GM18861 (cell line): ENCODE data around the gene TST.
A peak's percentile ranks its signal among the peaks of the same experiment; 100 is the strongest.

Experiments
- ATAC-seq: cut with Tn5 transposase; IDR thresholded peaks from one replicate; pipeline ENCODE4 v1.9.1; 2021; ENCODE audit not compliant: unreplicated experiment

TST gene

DNA sequence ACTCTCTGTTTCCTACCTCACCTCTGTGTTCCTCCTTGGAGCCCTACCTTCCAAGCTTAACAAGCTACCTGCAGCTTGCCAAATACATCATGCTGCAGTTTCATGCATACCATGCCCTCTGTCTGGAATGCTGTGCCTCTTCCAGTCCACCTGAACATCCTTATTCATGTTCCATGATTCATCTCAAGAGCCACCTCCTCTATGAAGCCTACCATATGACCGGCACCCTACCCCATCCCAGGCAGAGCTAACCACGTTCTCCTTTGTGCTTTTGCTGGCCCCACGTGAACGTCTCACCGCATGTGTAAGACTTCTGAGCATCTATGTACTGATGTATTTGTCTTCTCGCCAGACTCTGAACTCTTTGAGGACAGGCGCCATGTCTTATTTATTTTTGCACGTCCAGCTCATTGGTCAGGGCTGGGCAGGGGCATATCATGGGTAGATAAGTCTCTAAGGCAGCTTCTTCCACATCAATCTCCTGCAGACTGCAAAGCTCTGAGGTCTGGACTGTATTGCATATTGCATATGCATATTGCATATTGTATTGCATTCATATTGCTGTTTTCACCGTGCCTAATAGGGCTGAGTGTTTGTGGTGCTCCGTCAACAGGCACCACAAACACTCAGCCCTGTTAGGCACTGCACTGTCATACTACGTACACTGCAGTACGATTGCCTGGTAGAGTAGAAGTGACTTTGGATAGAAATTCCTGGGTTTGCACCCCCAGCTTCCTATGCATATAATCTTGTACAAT lies 31.0 kb downstream of the TST start:
- ATAC-seq: no peak

DNA sequence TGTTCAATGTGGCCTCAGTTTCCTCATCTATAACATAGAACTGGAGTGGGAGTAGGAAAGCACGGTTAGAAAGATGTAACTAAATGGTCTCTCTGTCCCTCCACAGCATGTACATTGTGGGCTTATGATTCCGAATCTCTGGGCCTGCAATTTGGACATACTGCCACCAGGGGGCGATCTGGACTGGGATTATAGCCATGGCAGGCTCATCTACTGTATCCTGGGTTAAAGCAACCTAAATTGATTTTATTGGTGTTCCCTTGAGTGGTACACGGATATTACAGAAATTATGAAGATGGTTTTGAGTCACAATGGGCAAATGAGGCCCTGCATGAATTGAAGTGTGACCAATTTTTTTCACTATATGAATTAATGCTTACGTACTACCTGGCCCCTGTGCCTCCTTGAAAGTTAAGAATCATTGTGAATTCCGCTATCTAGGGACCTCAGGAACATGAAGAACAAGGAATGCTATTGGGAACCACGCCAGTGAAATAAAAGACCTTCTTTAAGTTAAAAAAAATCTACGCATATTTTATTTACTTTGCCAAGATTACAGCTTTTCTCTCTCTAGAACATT lies 32.9 kb downstream of the TST start:
- no peak for ATAC-seq

DNA sequence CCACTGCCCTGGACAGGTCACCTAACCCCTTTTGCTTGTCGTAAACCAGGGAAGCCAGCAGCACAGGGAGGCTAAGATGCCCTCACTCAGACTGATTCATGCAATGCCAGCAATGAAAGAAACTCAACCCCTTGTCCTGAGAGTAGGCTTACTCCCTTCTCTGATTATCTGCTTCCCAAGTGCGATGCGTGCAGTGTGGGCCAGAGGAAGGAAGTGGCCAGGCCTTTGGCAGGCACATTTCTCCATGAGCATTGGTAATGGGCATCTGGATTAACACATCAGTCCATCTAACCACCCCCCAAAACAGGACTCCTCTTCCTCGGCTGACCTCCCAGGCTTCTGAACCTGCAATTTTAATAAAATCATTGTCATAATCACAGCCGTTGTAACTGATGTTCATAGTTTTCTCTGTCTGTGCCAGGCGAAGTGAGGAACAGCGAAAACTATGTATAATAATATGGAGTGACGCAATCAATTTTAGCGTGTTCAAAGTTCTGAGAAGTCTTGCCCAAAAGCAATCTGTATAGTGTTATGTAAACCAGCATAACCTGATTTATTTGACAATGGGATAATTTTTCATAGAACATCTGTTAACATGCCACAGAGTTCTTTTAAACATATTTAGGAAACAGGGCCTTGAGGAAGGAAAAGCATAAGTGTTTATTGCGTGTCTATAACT lies 33.9 kb downstream of the TST start:
- ATAC-seq: no peak

DNA sequence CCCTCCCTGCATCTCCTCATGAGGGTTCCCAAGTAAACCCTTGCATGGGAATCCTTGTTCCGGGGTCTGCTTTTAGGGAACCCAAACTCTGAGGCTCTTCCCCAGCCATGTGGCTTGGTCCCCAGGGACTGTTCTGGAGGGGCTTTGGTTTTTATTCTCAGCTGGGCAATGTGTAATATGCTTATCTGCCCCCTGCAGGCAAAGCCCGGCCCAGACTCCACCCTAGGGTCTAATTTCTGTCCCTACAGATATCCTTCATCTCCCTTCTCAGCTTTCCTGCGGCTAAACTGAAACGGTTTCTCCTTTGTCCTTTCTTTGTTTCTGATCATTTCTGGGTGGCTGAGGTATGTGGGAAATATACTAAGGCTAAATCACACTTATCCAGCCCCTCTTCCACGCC lies 37.1 kb downstream of the TST start:
- no peak for ATAC-seq

DNA sequence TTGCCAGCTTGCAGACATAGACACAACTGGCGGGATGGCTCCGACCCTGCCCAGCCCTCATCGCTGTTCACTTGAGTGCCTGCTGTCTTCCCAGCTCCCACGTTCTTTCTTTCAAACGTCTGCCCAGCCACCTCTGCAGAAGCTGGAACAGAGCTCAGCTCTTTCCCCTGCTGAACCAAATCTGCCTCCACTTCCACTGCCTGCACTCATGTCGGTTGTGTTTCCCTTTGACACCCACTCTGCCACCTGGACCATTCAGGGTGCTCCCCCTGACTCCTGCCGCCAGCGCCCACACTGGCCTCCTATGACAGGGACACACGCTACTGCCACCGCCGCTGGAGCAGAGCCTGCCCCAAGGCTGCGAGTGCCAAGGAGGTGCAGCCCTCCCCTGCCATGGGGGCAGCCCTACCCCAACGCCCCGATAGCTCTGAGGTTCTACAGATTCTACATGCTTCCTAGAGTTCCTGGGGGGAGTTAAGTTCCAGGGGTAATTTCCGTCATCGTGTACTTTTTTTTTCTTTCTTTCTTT lies 37.9 kb downstream of the TST start:
- ATAC-seq: no peak

DNA sequence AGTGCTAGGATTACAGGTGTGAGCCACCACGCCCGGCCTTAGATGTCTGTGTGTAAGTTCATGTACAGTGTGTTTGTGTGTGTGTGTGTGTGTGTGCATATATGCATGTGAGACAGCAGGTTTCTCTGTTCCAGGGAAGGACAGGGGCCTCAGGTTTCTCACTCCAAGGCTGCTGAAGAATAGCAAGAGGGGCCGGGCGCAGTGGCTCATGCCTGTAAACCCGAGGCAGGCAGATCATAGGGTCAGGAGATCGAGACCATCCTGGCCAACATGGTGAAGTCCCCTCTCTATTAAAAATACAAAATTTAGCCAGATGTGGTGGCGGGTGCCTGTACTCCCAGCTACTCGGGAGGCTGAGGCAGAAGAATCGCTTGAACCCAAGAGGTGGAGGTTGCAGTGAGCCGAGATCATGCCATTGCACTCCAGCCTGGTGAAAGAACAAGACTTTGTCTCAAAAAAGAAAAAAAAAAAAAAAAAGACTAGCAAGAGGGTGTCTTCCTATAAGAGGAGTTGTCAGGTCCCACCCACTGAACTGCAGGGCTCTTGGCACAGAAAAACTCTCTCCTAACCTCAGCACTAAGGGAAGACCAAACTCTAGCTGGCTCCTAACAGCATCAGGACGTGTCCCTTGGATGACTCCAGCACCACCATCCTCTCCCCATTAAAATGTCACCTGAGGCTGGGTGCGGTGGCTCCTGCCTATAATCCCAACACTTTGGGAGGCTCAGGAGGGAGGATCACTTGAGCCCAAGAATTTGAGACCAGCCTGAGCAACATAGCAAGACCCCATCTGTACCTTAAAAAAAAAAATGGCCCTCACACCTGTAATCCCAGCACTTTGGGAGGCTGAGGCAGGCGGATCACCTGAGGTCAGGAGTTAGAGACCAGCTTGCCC lies 40.0 kb downstream of the TST start:
- no peak for ATAC-seq

DNA sequence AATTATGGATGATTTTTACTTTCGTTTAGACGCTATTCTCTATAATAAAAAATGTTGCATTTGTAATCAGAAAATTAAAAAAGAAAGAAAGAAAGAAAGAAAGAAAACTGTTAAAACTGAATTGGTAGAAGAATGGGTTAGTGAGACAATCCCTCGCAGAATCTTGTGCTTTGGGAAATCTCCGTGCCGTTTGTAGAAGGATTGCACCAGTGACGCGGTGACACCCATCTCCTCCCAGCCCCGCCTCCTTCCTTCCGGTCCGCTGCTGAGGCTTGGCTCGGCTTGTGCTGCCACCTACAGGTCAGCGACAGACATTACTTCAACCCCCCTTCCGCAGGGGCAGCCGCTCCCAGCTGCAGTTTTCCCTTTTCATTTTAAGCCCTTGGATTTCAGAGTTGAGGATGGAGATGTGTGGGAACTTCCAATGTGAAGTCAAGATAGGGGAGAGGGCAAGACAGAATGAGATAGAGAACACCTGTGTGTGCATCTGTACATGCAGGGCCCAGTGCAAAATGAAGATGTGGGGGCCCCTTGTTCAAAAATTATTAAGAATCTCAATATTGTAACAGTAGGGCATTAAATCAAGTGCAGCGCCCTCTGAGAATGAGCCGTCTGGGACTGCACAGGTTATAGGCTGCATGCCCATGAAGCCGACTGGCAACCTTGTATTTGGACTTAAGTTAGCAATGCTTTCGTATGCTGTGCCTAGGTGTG lies 41.1 kb downstream of the TST start:
- no peak for ATAC-seq

DNA sequence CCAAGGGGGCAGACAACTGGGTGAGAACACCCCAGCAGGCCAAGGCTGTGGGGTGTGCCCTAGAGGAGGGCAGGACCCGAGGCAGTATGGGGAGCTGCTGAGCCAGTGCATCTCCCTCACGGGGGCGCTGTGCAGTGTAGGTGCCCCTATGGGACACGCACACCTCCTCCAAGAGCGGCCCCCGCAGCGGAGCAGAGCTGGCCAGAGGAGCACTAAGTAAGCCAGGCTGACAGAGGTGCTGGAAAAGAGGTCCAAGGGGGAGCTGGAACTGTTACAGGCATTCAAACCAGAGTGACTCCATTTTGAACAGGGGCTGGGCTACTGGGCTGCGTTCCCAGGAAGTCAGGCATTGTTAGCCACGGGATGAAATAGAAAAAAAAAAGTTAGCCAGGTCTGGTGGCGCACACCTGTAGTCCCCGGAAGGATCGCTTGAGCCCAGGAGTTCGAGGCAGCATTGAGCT lies 41.8 kb downstream of the TST start:
- ATAC-seq: peak; percentile 66

DNA sequence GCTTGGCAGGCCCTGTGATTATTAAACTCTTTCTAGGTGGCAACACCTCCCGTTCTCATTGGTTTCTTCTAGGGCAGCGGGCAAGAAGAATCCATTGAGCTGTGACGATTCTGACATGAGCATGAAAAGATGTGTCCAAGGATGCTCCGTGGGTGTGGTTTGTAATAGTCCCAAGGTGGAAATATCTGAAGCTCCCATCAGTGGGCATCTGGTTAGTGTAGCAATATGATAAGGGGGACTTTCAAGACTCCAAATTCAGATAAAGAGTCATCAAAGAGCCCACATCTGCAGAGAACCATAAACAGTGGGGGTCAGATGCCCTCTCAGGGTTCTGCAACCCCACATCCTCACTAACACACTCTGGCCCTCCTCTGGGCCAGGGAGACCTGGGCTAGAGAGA lies 42.6 kb downstream of the TST start:
- ATAC-seq: peak; percentile 11

DNA sequence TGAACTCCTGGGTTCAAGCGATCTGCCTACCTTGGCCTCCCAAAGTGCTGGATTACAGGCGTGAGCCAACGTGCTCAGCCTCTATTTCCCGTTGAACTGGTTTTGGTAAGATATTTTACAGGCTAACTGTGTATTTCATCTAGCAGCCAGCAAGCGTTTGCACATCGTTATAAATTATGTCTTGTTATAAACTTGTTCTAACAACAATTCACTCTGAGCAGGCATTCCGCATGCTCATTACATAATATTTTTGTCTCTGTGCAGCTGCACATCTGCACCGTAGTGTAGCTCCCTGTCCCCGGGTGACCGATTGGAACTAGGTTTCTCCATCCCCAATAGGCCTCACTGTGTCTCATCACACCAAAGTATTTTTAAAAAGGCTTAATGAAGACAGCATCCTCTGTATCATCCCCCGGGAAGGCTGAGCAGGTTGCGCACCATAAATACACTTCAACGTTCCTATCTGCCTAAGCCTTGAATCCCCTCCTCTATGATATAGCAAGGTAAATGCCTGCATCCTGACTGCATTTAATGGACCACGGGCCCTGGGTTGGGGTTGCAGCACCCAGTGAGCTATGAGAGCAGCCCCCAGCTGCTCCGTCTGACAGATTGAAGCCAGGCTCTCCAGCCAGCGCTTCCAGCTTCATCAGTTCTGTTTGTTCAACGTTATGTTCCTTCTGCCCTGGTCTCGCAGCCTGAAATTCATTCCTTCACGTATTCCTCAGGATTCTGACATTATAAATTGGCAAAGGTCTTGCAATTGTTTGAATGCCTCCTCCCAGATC lies 47.7 kb downstream of the TST start:
- ATAC-seq: no peak

DNA sequence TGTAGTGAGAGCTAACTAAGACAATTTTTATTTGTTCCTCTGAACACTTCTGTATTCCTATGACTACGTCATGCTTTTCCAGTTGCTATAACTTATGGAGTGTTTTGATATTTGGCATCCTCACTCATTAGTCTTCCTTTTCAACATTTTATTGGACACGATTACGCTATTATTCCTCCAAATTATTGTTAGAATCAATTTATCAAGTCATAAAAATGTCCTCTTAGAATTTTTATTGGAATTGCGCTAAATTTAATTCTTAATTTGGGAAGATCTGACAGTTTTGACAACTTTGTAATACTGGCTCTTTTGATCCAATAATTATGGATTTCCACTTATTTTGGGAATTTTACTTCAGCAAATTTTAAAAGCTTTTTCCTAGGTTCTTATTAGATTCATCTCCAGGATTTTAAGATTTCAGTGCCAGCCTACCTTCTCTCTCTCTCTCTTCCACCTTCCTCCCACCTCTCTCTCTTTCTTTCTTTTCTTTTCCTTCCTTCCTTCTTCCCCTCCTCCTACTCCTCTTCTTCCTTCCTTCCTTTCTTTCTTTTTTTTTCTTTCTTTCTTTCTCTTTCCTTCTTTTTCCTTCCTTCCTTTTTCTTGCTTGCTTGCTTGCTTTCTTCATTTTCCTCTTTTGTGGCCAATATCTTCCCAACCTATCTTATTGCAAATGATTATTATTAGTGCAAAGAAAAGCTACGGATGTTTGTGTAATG lies 50.8 kb downstream of the TST start:
- ATAC-seq: no peak

DNA sequence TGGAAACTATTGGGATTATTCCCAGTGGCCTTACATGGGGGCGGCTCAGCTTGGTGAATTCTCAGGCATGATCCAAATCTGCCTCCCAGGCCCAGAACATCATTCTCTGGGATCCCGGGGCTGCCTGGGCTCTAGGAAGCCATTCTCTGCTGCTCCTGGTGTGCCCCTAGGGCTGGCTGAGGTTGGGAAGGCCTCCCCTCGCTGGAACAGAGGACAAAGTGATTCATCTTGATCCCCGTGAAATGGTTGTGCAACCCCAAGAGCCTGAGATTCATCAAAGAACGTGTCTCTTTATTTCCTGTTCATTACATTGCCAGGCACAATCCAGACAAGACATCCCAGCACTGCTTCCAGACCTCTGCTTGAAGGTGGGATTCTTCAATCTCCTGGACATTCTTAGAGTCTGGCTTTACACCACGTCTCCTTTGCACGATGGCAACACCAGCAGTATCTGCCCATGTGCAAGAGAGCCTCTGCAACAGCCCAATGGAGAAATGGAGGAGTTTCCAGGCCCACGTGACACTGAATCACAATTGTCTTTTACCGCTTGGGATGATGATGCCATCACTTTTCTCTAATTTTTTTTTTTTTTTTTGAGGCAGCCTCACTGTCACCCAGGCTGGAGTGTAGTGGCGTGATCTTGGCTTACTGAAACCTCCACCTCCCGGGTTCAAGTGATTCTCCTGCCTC lies 52.3 kb downstream of the TST start:
- ATAC-seq: no peak

DNA sequence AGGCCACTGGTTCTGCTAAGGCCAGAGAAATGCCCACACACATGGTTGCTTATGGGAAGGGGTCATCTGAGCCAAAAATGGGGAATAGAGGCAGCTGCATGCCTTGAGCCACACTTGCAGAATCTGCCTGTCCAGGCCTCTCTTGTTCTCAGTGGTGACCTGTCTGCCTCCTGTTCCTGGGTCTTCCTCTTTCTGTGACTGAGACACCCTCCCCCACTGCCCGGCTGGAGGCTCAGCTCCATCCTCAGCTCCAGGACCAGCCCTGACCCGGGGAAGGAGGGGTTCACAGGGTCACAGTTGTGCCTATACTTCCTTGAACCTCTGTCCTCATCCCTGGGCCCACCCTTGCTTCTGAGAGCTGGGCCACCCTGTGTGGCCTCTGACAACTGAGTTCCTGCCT lies 53.6 kb downstream of the TST start:
- no peak for ATAC-seq

DNA sequence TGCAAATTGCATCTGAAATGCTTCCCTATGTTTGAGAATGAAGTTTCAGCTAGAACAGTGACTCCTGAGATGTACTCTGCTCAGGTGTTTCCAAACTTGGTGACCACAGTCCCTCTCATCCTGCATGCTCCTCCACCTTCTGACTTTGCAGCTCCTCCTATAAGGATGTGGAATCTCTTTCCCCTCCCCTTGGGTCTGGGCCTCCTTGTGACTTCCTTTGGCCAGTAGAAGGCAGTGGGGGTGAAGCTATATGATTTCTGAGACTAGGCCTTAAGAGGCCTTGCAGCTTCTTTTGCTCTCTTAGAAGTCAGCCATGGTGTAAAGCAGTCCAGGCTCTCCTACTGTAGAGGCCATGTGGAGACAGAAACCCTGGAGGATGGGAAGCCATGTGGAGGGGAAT lies 55.1 kb downstream of the TST start:
- ATAC-seq: no peak

DNA sequence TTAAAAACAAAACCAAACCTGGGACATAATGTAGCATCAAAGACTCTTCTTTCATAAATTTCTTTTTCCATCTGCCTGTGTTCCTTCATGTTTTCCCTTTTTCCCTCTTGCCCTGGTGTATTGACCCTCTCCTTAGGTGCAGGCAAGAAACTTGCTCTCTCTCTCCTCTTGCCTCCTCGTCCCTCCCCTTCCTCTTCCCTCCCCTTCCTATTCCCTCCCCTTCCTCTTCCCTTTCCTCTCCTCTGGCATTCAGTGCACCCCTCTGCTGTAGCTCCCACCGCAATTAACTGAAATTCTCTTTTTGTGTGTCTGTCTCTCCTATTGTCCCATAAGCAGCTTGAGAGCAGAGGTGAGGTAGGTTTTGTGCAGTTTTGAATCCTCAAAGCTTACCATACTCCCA lies 55.9 kb downstream of the TST start:
- no peak for ATAC-seq

DNA sequence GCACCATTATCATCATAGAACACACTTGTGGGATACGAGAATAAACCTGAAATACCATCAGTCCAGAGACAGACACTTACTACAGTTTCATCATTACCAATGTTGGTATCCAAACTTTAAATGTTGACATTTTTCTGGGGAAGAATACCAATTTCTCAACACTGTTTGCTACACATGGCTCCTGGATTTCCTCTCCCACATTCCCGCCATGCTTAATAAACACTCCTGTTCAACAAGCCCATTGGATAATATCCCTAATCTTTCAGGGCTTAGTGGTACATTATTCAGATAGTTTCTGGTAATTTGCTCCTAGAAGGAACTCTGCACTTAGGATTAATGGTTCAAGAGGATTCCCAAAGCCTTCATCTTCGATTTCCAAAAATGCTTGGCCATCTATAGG lies 57.6 kb downstream of the TST start:
- ATAC-seq: no peak
